Measurements from ENCODE around the gene DHX15. TPM values are rescaled to one million over a fixed set of nuclear protein-coding genes. Genes with fewer than 3 reads are reported as not detected.

DHX15 gene
- total and polyA plus RNA-seq, 2 experiments from 2014 or later, result 226 to 372 TPM

DNA sequence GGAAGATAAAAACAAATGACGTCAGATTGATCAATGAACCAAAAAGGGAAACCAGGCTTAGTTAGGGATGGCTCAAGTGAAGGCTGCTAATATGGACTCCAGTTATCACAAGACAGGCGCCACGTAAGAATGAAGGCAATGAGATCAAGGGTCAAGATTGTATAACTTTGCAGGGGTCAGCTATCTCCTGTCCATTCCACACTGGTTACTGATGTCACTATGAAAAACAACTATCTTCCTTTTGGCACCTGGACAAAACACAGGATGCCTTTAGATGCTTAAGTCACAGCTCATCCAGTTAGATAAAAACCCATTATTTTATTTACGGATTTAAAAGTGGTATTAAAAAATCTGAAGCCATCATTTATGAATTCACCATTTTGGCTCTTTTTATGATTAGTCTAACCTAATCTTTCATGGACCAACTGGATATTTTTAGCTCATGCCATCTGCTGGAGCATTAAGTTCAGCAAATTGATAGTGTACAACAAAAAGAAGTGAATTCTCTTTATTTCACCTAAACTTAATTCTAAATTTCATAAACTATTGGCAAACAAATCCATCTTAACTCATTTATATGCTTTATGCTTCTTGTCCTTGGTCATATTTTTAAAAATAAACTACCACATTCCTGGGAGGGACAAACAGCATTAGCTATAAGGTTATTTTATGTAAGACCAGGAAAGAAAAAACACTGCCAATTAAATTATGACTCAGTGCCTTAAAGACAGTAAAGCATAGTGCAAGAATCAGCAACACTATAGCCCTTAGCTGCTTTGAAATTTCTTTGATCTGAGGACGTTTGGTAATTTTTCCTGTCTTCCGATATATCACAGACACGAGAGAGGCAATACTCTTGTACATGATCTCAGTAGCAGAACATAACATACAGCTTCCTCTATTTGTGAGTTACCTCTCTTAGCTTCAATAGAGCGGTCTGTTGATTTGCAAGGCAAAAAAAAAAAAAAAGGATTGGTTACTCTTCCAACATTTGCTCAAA lies 27.0 kb downstream of the DHX15 start:
- Histone ChIP-seq H3K4me3 (no peak overlapping the region), H3K9me2 (ENCODE audit: insufficient read depth) (no peaks in the 10 kb centered on the region), H3K4me1 (ENCODE audit: insufficient read depth) (peaks cover 77% of the 10 kb centered on the region), H2AFZ (no peak overlapping the region), H3F3A (replicated peaks; ENCODE audit: low read depth) (no peaks in the 10 kb centered on the region), H3K27ac (ENCODE audit: low read depth) (peak overlapping the region; percentile 53), H3K27me3 (ENCODE audit: insufficient read depth) (no peaks in the 10 kb centered on the region), H3K36me3 (ENCODE audit: insufficient read depth) (peaks cover 16% of the 10 kb centered on the region), H3K79me2 (replicated peaks; ENCODE audit: insufficient read depth) (peaks cover 100% of the 10 kb centered on the region), H4K20me1 (replicated peaks; ENCODE audit: insufficient read depth) (peaks cover 74% of the 10 kb centered on the region), H3K4me2 (peak overlapping the region; percentile 30; the same call in 1 of the 2 replicates)
- Mint-ChIP-seq H3K27me3 (ENCODE audit: insufficient read depth, low read depth, poor library complexity) (peaks cover 5% of the 10 kb centered on the region), H3K9me3 (no peaks in the 10 kb centered on the region), H3K36me3 (ENCODE audit: low read depth) (peaks cover 61% of the 10 kb centered on the region), H3K27ac (peak overlapping the region; percentile 61; the same call in 1 of the 2 replicates), H3K4me1 (peaks cover 58% of the 10 kb centered on the region), H3K4me3 (no peak overlapping the region)
- DNase-seq (ENCODE audit: low spot score) (no peak), ATAC-seq (no peak)
- TF ChIP-seq NANOG (IDR thresholded peaks at IDR 0.05; ENCODE audit: borderline replicate concordance) (no peak), ZNF114 (CRISPR knock-in tag; IDR thresholded peaks at IDR 0.05) (no peak), ZNF331 (CRISPR knock-in tag; IDR thresholded peaks at IDR 0.05; ENCODE audit: low read depth) (no peak), CTCF (conservative IDR thresholded peaks at IDR 0.05; ENCODE audit: low read depth in 2 of 2) (no peak), ETS1 (IDR thresholded peaks at IDR 0.05) (no peak), STAT1 (IDR thresholded peaks at IDR 0.05; ENCODE audit: unreplicated experiment) (no peak), ZNF462 (CRISPR knock-in tag; IDR thresholded peaks at IDR 0.05) (no peak), EZH2phosphoT487 (IDR thresholded peaks at IDR 0.05; ENCODE audit: unreplicated experiment) (no peak), REST (IDR thresholded peaks at IDR 0.05; ENCODE audit: unreplicated experiment) (no peak), JUNB (IDR thresholded peaks at IDR 0.05; ENCODE audit: unreplicated experiment) (no peak), EZH2 (IDR thresholded peaks at IDR 0.05; ENCODE audit: low read depth, unreplicated experiment) (no peak), POLR2AphosphoS5 (IDR thresholded peaks at IDR 0.05; ENCODE audit: low read depth) (no peak), CREB1 (CRISPR knock-in tag; IDR thresholded peaks at IDR 0.05; ENCODE audit: low read depth) (no peak)

Data from GM23338 (cell line).